GM12878 (cell line): Measurements from ENCODE around the gene GALK2. TPM values are rescaled to one million over a fixed set of nuclear protein-coding genes. Genes with fewer than 3 reads are reported as not detected.

Experiments used
- ATAC-seq: fragments of 200-7000 bp; cut with Tn5 transposase; 3 replicates; pipeline ENCODE4 v1.9.1; 2020; ENCODE audit warnings: mild to moderate bottlenecking, moderate library complexity
- BruUV-seq: library from RNA; stranded (reverse); fragments of 400-500 nt; replicated peaks from 2 replicates; lab custom pipeline; 2021; lab: Mats Ljungman, UMichigan
- CTCF ChIA-PET: fragments of 300-600 bp; sonication (Branson Sonifier 250); formaldehyde crosslinking; extraction: SDS; loops from one replicate; lab custom pipeline; 2021; ENCODE audit warnings: inconsistent platforms; lab: Yijun Ruan, JAX
- POLR2A ChIA-PET: fragments of 350-600 bp; formaldehyde crosslinking; extraction: SDS; loops from one replicate; lab custom pipeline; 2021; ENCODE audit warnings: inconsistent platforms; lab: Charles Lee
- RAD21 ChIA-PET: fragments of 300-600 bp; sonication (Branson Sonifier 250); formaldehyde crosslinking; loops from one replicate; lab custom pipeline; 2023; ENCODE audit warnings: antibody characterized with exemption; ENCODE audit not compliant: unreplicated experiment; lab: Charles Lee
- SMC1A ChIA-PET: fragments of 300-600 bp; sonication (Branson Sonifier 250); formaldehyde crosslinking; loops from one replicate; lab custom pipeline; 2023; ENCODE audit not compliant: unreplicated experiment, uncharacterized antibody; lab: Charles Lee
- DNase-seq: peaks from one replicate; pipeline ENCODE4 v3.0.0-alpha.2; 2011; ENCODE audit warnings: low read depth, low spot score
- FAIRE-seq: peaks from 3 replicates; lab custom pipeline; 2011; peaks lifted over from hg19 to GRCh38; lab: Jason Lieb, UNC
- H2AFZ ChIP-seq: 2 replicates; pipeline ENCODE4 v1.6.0; 2011; ENCODE audit warnings: low read depth, low read length, control low read depth; ENCODE audit not compliant: control insufficient read depth
- H3K27ac ChIP-seq: 2 replicates; pipeline ENCODE4 v1.5.1; 2011; ENCODE audit warnings: control low read depth; ENCODE audit not compliant: control insufficient read depth, insufficient read depth
- H3K27me3 ChIP-seq, 2 experiments: replicated peaks in 1 of 2; 2 replicates each; pipeline versions ENCODE4 v1.6.0 to v1.6.1; 2011; ENCODE audit warnings: low read length in 1 of 2; ENCODE audit not compliant: control insufficient read depth in 2 of 2, insufficient read depth in 2 of 2
- H3K36me3 ChIP-seq, 2 experiments: 2 replicates each; pipeline ENCODE4 v1.5.1; 2011; ENCODE audit warnings: low read length in 1 of 2; ENCODE audit not compliant: control insufficient read depth in 2 of 2, insufficient read depth in 2 of 2
- H3K4me1 ChIP-seq: 2 replicates; pipeline ENCODE4 v1.6.1; 2011; ENCODE audit warnings: mild to moderate bottlenecking, low read length, moderate library complexity, mixed read lengths; ENCODE audit not compliant: control insufficient read depth, insufficient read depth
- H3K4me2 ChIP-seq: 2 replicates; pipeline ENCODE4 v1.6.0; 2011; ENCODE audit warnings: control low read depth; ENCODE audit not compliant: control insufficient read depth, insufficient read depth
- H3K4me3 ChIP-seq: fragments of 200-600 bp; sonication (generic); 2 replicates; pipeline ENCODE4 v1.5.1; 2016
- H3K79me2 ChIP-seq: 2 replicates; pipeline ENCODE4 v1.6.0; 2011; ENCODE audit warnings: low read length; ENCODE audit not compliant: control insufficient read depth, insufficient read depth
- H3K9ac ChIP-seq: 2 replicates; pipeline ENCODE4 v1.8.0; 2011; ENCODE audit warnings: low read length, control low read depth, mixed read lengths; ENCODE audit not compliant: control insufficient read depth, insufficient read depth
- H3K9me3 ChIP-seq: replicated peaks from 3 replicates; pipeline ENCODE4 v1.5.1; 2011; ENCODE audit warnings: mild to moderate bottlenecking, low read length; ENCODE audit not compliant: control insufficient read depth, insufficient read depth
- H4K20me1 ChIP-seq: 2 replicates; pipeline ENCODE4 v1.6.0; 2011; ENCODE audit not compliant: control insufficient read depth, insufficient read depth
- BMI1 ChIP-seq: fragments of 450-650 bp; IDR thresholded peaks from 2 replicates; pipeline ENCODE4 v1.6.1; 2016; ENCODE audit warnings: mild to moderate bottlenecking, moderate library complexity, borderline replicate concordance
- CBFB ChIP-seq: IDR thresholded peaks from 2 replicates; pipeline ENCODE4 v1.6.1; 2016; ENCODE audit warnings: antibody characterized with exemption, low read depth
- EGR1 ChIP-seq, 2 experiments: IDR thresholded peaks; 1 replicate in 1 of 2; 2 replicates in 1 of 2; pipeline ENCODE4 v1.6.1; 2011 to 2012; ENCODE audit warnings: low read depth in 2 of 2, low read length in 2 of 2, borderline replicate concordance in 1 of 2, mild to moderate bottlenecking in 1 of 2, moderate library complexity in 1 of 2
- ELK1 ChIP-seq: IDR thresholded peaks from 2 replicates; pipeline ENCODE4 v1.6.1; 2012; ENCODE audit warnings: low read depth, low read length, improper control_type of control experiment
- MEF2A ChIP-seq: IDR thresholded peaks from 2 replicates; pipeline ENCODE4 v1.6.1; 2011; ENCODE audit warnings: low read depth, mild to moderate bottlenecking, low read length, moderate library complexity; ENCODE audit not compliant: insufficient read depth
- NR2C2 ChIP-seq: IDR thresholded peaks from 2 replicates; pipeline ENCODE4 v1.6.1; 2011; ENCODE audit warnings: borderline replicate concordance, low read depth; ENCODE audit not compliant: control insufficient read depth, insufficient read length
- RCOR1 ChIP-seq: conservative IDR thresholded peaks from 2 replicates; pipeline ENCODE4 v1.6.1; 2012; ENCODE audit warnings: low read depth, low read length, improper control_type of control experiment
- ZNF207 ChIP-seq: fragments of 450-650 bp; IDR thresholded peaks from 2 replicates; pipeline ENCODE4 v1.6.1; 2014; ENCODE audit warnings: antibody characterized with exemption, mild to moderate bottlenecking, borderline replicate concordance
- ZNF274 ChIP-seq: IDR thresholded peaks from one replicate; pipeline ENCODE4 v1.8.0; 2011; ENCODE audit not compliant: insufficient read length, insufficient read depth
- ZSCAN29 ChIP-seq: fragments of 450-650 bp; IDR thresholded peaks from 2 replicates; pipeline ENCODE4 v1.6.1; 2017; ENCODE audit warnings: mild to moderate bottlenecking, moderate library complexity
- WGBS: methylation state at CpG from one replicate; pipeline ENCODE4 v1.1.6; 2016; ENCODE audit warnings: low lambda C conversion rate; ENCODE audit not compliant: insufficient replicate concordance, insufficient coverage; ENCODE audit errors: missing lambda C conversion rate; 5-methylcytosine and 5-hydroxymethylcytosine counted together
- in situ Hi-C: fragments of 300-500 bp; cut with MboI; formaldehyde crosslinking; loops from 9 replicates; pipeline ENCODE4 v1.14.3; 2018; ENCODE audit warnings: mixed read lengths
- intact Hi-C: fragments of 100-400 bp; cut with micrococcal nuclease; formaldehyde crosslinking; loops from one replicate; pipeline ENCODE4 v1.14.2; 2022; ENCODE audit not compliant: unreplicated experiment
- polyA plus RNA-seq, 11 experiments: library from polyadenylated mRNA; depleted of rRNA in 4 of 11; unstranded in 6 of 11; stranded (reverse) in 5 of 11; fragments of >200 nt; fragmentation: Nextera tagmentation in 4 of 11; fragmentation: Illumina TruSeq in 1 of 11; extraction: Ambion mirVana in 4 of 11; extraction: Trizol in 1 of 11; gene quantifications; 1 replicate in 1 of 11; 2 replicates in 10 of 11; pipeline versions ENCODE4 v1.2.1 to v1.2.3, GENCODE V29; 2011 to 2016; ENCODE audit warnings: inconsistent platforms in 2 of 11, missing spikeins in 2 of 11, low read depth in 1 of 11
- total RNA-seq, 4 experiments: library from RNA; depleted of rRNA in 3 of 4; stranded (reverse); fragments of >200 nt in 3 of 4; fragmentation: Illumina TruSeq in 1 of 4; extraction: Trizol in 1 of 4; gene quantifications; 2 replicates each; pipeline versions ENCODE4 v1.2.1 to v1.2.3, GENCODE V29; 2013 to 2021
- TF ChIP-seq, protein P1 (sequence below): IDR thresholded peaks from 2 replicates; pipeline ENCODE4 v1.6.1; 2011; ENCODE audit warnings: borderline replicate concordance, low read depth, mild to moderate bottlenecking, moderate library complexity, low read length; ENCODE audit not compliant: insufficient read depth, poor library complexity, severe bottlenecking
- TF ChIP-seq, protein P2 (sequence below): fragments of 450-650 bp; conservative IDR thresholded peaks from 2 replicates; pipeline ENCODE4 v1.6.1; 2017; ENCODE audit warnings: mild to moderate bottlenecking, moderate library complexity
- TF ChIP-seq, protein P3 (sequence below): fragments of 450-650 bp; IDR thresholded peaks from 2 replicates; pipeline ENCODE4 v1.6.1; 2017; ENCODE audit warnings: mild to moderate bottlenecking, moderate library complexity

GALK2 gene
- total and polyA plus RNA-seq, 10 of the 15 experiments (the other 5 are each of a cell fraction or from before 2014, with no cell fraction given) = 11.9 to 26.7 (median 15.4) TPM

GRCh38 chr15:49265911-49266310 is 95.9 kb downstream of the GALK2 start:
- Histone ChIP-seq H3K36me3 (no peaks in the 10 kb centered on the region), H2AFZ (no peak overlapping the region), H3K27ac (no peak overlapping the region), H3K4me3 (no peak overlapping the region), H3K79me2 (no peaks in the 10 kb centered on the region), H3K9ac (no peak overlapping the region), H3K4me1 (no peaks in the 10 kb centered on the region), H4K20me1 (no peaks in the 10 kb centered on the region), H3K4me2 (no peak overlapping the region), H3K9me3 (no peaks in the 10 kb centered on the region), H3K27me3 (no peaks in the 10 kb centered on the region)
- no TSS peak for BruUV-seq
- 89% methylated on average over 3 of the region's 3 CpGs for WGBS
- no peak for DNase-seq
- ChIA-PET RAD21 (no interaction called here), CTCF (interaction anchor here (0.7 kb wide), 1 partner anchor 361 kb away, joined by 3 read pairs; no protein-coding TSS in a partner anchor), SMC1A (interaction anchor here (0.7 to 0.8 kb wide), 2 partner anchors 18 to 103 kb away, joined by 3 read pairs; no protein-coding TSS in a partner anchor), POLR2A (no interaction called here)
- TF ChIP-seq NR2C2 = no peak
- TF ChIP-seq MEF2A = no peak
- TF ChIP-seq, protein P1, sequence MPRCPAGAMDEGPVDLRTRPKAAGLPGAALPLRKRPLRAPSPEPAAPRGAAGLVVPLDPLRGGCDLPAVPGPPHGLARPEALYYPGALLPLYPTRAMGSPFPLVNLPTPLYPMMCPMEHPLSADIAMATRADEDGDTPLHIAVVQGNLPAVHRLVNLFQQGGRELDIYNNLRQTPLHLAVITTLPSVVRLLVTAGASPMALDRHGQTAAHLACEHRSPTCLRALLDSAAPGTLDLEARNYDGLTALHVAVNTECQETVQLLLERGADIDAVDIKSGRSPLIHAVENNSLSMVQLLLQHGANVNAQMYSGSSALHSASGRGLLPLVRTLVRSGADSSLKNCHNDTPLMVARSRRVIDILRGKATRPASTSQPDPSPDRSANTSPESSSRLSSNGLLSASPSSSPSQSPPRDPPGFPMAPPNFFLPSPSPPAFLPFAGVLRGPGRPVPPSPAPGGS = no peak
- TF ChIP-seq, protein P2, sequence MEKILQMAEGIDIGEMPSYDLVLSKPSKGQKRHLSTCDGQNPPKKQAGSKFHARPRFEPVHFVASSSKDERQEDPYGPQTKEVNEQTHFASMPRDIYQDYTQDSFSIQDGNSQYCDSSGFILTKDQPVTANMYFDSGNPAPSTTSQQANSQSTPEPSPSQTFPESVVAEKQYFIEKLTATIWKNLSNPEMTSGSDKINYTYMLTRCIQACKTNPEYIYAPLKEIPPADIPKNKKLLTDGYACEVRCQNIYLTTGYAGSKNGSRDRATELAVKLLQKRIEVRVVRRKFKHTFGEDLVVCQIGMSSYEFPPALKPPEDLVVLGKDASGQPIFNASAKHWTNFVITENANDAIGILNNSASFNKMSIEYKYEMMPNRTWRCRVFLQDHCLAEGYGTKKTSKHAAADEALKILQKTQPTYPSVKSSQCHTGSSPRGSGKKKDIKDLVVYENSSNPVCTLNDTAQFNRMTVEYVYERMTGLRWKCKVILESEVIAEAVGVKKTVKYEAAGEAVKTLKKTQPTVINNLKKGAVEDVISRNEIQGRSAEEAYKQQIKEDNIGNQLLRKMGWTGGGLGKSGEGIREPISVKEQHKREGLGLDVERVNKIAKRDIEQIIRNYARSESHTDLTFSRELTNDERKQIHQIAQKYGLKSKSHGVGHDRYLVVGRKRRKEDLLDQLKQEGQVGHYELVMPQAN = no peak
- TF ChIP-seq ELK1 = no peak
- TF ChIP-seq, protein P3, sequence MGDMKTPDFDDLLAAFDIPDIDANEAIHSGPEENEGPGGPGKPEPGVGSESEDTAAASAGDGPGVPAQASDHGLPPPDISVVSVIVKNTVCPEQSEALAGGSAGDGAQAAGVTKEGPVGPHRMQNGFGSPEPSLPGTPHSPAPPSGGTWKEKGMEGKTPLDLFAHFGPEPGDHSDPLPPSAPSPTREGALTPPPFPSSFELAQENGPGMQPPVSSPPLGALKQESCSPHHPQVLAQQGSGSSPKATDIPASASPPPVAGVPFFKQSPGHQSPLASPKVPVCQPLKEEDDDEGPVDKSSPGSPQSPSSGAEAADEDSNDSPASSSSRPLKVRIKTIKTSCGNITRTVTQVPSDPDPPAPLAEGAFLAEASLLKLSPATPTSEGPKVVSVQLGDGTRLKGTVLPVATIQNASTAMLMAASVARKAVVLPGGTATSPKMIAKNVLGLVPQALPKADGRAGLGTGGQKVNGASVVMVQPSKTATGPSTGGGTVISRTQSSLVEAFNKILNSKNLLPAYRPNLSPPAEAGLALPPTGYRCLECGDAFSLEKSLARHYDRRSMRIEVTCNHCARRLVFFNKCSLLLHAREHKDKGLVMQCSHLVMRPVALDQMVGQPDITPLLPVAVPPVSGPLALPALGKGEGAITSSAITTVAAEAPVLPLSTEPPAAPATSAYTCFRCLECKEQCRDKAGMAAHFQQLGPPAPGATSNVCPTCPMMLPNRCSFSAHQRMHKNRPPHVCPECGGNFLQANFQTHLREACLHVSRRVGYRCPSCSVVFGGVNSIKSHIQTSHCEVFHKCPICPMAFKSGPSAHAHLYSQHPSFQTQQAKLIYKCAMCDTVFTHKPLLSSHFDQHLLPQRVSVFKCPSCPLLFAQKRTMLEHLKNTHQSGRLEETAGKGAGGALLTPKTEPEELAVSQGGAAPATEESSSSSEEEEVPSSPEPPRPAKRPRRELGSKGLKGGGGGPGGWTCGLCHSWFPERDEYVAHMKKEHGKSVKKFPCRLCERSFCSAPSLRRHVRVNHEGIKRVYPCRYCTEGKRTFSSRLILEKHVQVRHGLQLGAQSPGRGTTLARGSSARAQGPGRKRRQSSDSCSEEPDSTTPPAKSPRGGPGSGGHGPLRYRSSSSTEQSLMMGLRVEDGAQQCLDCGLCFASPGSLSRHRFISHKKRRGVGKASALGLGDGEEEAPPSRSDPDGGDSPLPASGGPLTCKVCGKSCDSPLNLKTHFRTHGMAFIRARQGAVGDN = no peak
- no peak for TF ChIP-seq ZNF274
- no peak for TF ChIP-seq BMI1
- no peak for TF ChIP-seq EGR1 (IDR thresholded peaks at IDR 0.05; ENCODE audit: borderline replicate concordance in 1 of 2, low read depth in 2 of 2, low read length in 2 of 2)
- TF ChIP-seq RCOR1 = no peak
- TF ChIP-seq CBFB = no peak
- TF ChIP-seq ZNF207 = no peak
- TF ChIP-seq ZSCAN29 = no peak
- in situ Hi-C loops = no loop called here
- ATAC-seq = no peak
- FAIRE-seq = no peak
- intact Hi-C loops = no loop called here
